ENCODE data around the gene OSR1. TPM values are rescaled to one million over a fixed set of nuclear protein-coding genes. Genes with fewer than 3 reads are reported as not detected.

Gene OSR1
- total RNA-seq, 4 donors from 2014 or later = 0.19 to 4.4 (median 1.5) TPM

- Histone ChIP-seq H3K9me3 (no peaks in the 10 kb centered on the region), H3K27me3 (peaks cover 0 to 22% (median 0%) of the 10 kb centered on the region in 4 donors), H3K4me3 (no peak overlapping the region), H3K27ac (no peak overlapping the region), H3K36me3 (no peaks in the 10 kb centered on the region), H3K4me1 (peaks cover 0 to under 1% (median 0%) of the 10 kb centered on the region in 3 donors)
- DNase-seq = no peak
- 52 to 77% methylated on average over 3 to 4 of the region's 4 CpGs for WGBS, 2 donors
- TF ChIP-seq POLR2A (IDR thresholded peaks at IDR 0.05) = no peak
- TF ChIP-seq, protein P1, sequence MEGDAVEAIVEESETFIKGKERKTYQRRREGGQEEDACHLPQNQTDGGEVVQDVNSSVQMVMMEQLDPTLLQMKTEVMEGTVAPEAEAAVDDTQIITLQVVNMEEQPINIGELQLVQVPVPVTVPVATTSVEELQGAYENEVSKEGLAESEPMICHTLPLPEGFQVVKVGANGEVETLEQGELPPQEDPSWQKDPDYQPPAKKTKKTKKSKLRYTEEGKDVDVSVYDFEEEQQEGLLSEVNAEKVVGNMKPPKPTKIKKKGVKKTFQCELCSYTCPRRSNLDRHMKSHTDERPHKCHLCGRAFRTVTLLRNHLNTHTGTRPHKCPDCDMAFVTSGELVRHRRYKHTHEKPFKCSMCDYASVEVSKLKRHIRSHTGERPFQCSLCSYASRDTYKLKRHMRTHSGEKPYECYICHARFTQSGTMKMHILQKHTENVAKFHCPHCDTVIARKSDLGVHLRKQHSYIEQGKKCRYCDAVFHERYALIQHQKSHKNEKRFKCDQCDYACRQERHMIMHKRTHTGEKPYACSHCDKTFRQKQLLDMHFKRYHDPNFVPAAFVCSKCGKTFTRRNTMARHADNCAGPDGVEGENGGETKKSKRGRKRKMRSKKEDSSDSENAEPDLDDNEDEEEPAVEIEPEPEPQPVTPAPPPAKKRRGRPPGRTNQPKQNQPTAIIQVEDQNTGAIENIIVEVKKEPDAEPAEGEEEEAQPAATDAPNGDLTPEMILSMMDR (IDR thresholded peaks at IDR 0.05) = no peak
- intact Hi-C loops (cut with DNase I) = loop anchor here (5.0 to 10.0 kb wide), 2 partner anchors 496 to 616 kb away; no protein-coding TSS in a partner anchor
Observed at GRCh38 chr2:19368760-19369159, 10.3 kb upstream of the OSR1 start.

DNA sequence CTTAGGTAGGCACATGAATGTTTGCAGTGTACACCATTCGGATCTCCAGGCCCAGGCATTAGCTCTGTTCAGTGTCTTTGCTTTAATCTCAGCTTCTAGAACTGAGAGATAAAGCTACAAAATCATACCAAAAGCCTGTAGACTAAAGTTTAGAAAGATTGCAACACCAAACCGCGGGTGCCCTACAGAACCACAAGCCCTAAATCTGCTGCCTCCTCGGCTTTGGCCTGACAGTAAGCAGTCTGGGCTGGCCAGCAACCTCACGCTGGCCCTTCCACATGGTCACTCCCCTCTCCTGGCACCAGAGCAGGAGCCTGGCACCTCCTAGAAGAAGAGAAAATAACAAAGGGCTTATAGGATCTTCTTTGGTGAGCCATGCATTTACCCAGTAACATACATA is 8.9 kb upstream of the OSR1 start:
- TF ChIP-seq, protein P1 (IDR thresholded peaks at IDR 0.05) = no peak
- TF ChIP-seq POLR2A (IDR thresholded peaks at IDR 0.05) = no peak
- Histone ChIP-seq H3K27ac (no peak overlapping the region), H3K4me1 (peaks cover 0 to 9% (median 3%) of the 10 kb centered on the region in 3 donors), H3K36me3 (no peaks in the 10 kb centered on the region), H3K4me3 (no peak overlapping the region), H3K9me3 (no peaks in the 10 kb centered on the region), H3K27me3 (peaks cover 0 to 22% (median 0%) of the 10 kb centered on the region in 4 donors)
- intact Hi-C loops (cut with DNase I) = loop anchor here (5.0 to 10.0 kb wide), 2 partner anchors 497 to 615 kb away; no protein-coding TSS in a partner anchor
- DNase-seq = no peak
- 70 to 76% methylated on average over 3 to 5 of the region's 5 CpGs for WGBS, 2 donors

GRCh38 chr2:19365126-19365525 is 6.7 kb upstream of the OSR1 start:
- no peak for DNase-seq
- no peaks in the 10 kb centered on the region for H3K9me3 ChIP-seq
- no peak overlapping the region for H3K4me3 ChIP-seq
- H3K27ac ChIP-seq = no peak overlapping the region
- H3K36me3 ChIP-seq = no peaks in the 10 kb centered on the region
- peaks cover 3 to 23% (median 4%) of the 10 kb centered on the region in 3 donors for H3K4me1 ChIP-seq
- 72 to 74% methylated on average over 1 to 3 of the region's 3 CpGs for WGBS, 2 donors
- H3K27me3 ChIP-seq = peaks cover 0 to 33% (median 0%) of the 10 kb centered on the region in 4 donors
- intact Hi-C loops (cut with DNase I) = loop anchor here (5.0 to 10.0 kb wide), 2 partner anchors 500 to 613 kb away; no protein-coding TSS in a partner anchor
- no peak for TF ChIP-seq POLR2A (IDR thresholded peaks at IDR 0.05)
- TF ChIP-seq, protein P1 (IDR thresholded peaks at IDR 0.05) = no peak

- no peak overlapping the region for H3K27ac ChIP-seq
- intact Hi-C loops (cut with DNase I) = loop anchor here (10.0 kb wide), 1 partner anchor 501 kb away; no protein-coding TSS in a partner anchor
- DNase-seq = no peak
- H3K9me3 ChIP-seq = no peaks in the 10 kb centered on the region
- no peak for TF ChIP-seq POLR2A (IDR thresholded peaks at IDR 0.05)
- TF ChIP-seq, protein P1 (IDR thresholded peaks at IDR 0.05) = no peak
- peaks cover 3 to 30% (median 4%) of the 10 kb centered on the region in 3 donors for H3K4me1 ChIP-seq
- peaks cover 0 to 45% (median 0%) of the 10 kb centered on the region in 4 donors for H3K27me3 ChIP-seq
- H3K4me3 ChIP-seq = no peak overlapping the region
- H3K36me3 ChIP-seq = no peaks in the 10 kb centered on the region
- 73% methylated on average over 3 of the region's 3 CpGs; no CpG with 5 or more reads in 1 of the 2 donors for WGBS, 2 donors
Observed at GRCh38 chr2:19364014-19364413, 5.6 kb upstream of the OSR1 start.

- peak overlapping the region; percentile 37 to 67 (median 62) for H3K4me3 ChIP-seq
- peaks cover 3 to 36% (median 4%) of the 10 kb centered on the region in 3 donors for H3K4me1 ChIP-seq
- H3K27ac ChIP-seq = peak overlapping the region in 3 of 4 donors; percentile 42 to 70 (median 58)
- WGBS, 2 donors = 8% methylated on average over 18 to 20 of the region's 20 CpGs
- TF ChIP-seq POLR2A (IDR thresholded peaks at IDR 0.05) = no peak
- TF ChIP-seq, protein P1 (IDR thresholded peaks at IDR 0.05) = no peak
- peaks cover 0 to 50% (median 0%) of the 10 kb centered on the region in 4 donors for H3K27me3 ChIP-seq
- no peak for DNase-seq
- H3K36me3 ChIP-seq = no peaks in the 10 kb centered on the region
- intact Hi-C loops (cut with DNase I) = loop anchor here (10.0 kb wide), 1 partner anchor 501 kb away; no protein-coding TSS in a partner anchor
- no peaks in the 10 kb centered on the region for H3K9me3 ChIP-seq
Observed at GRCh38 chr2:19363474-19363778, 5.0 kb upstream of the OSR1 start.

All from esophagus squamous epithelium (tissue), 5 donors.